Testis (tissue), 3 donors: ENCODE results near the gene AHCYL2. TPM values are rescaled to one million over a fixed set of nuclear protein-coding genes. Genes with fewer than 3 reads are reported as not detected.

ENCODE experiments used
- DNase-seq: peaks from one replicate; pipeline ENCODE4 v3.0.0-alpha.2; 2019
- H3K27ac ChIP-seq, 2 donors: fragments of 200-600 bp; sonication (generic); one replicate each; pipeline ENCODE4 v1.5.1; 2019
- H3K27me3 ChIP-seq: fragments of 200-600 bp; sonication (generic); one replicate; pipeline ENCODE4 v1.5.1; 2019
- H3K36me3 ChIP-seq: fragments of 200-600 bp; sonication (generic); one replicate; pipeline ENCODE4 v1.5.1; 2017; ENCODE audit warnings: low read depth; ENCODE audit errors: missing control alignments
- H3K4me1 ChIP-seq: fragments of 200-600 bp; sonication (generic); one replicate; pipeline ENCODE4 v1.5.1; 2019
- H3K4me3 ChIP-seq, 2 donors: fragments of 200-600 bp; sonication (generic); one replicate each; pipeline ENCODE4 v1.5.1; 2017 to 2019
- H3K9me3 ChIP-seq: fragments of 200-600 bp; sonication (generic); one replicate; pipeline ENCODE4 v1.5.1; 2017
- CTCF ChIP-seq, 3 experiments: fragments of 450-650 bp in 2 of 3; fragments of 200-600 bp in 1 of 3; sonication (generic) in 1 of 3; IDR thresholded peaks; one replicate each; pipeline ENCODE4 v1.5.1; 2016 to 2019; ENCODE audit warnings: antibody characterized with exemption in 3 of 3, mild to moderate bottlenecking in 2 of 3, moderate library complexity in 1 of 3
- POLR2A ChIP-seq: fragments of 450-650 bp; IDR thresholded peaks from one replicate; pipeline ENCODE4 v1.6.1; 2017; ENCODE audit warnings: antibody characterized with exemption, mild to moderate bottlenecking, moderate library complexity
- WGBS, 2 donors: methylation state at CpG; one replicate each; pipeline ENCODE4 v1.1.5; 2018; 5-methylcytosine and 5-hydroxymethylcytosine counted together
- intact Hi-C: fragments of 100-400 bp; cut with DNase I; formaldehyde crosslinking; loops from one replicate; pipeline ENCODE4 v1.15.1; 2023; ENCODE audit warnings: low total_unique reads
- polyA plus RNA-seq: library from polyadenylated mRNA; stranded (reverse); fragments of 350-450 nt; fragmentation: Illumina TruSeq; extraction: RNeasy Lipid Tissue Mini Kit (QIAGEN cat#74804); gene quantifications from one replicate; pipeline ENCODE4 v1.2.3, GENCODE V29; 2014; ENCODE audit warnings: low read depth, low replicate concordance; ENCODE audit not compliant: insufficient read depth
- total RNA-seq, 2 donors: library from RNA; depleted of rRNA; stranded (reverse); fragments of >200 nt; gene quantifications; one replicate each; pipeline ENCODE4 v1.2.3, GENCODE V29; 2016

AHCYL2 gene
- total and polyA plus RNA-seq, 3 donors from 2014 or later, result 26.4 to 61.3 (median 46.1) TPM

- Histone ChIP-seq H3K4me3 (no peak overlapping the region), H3K36me3 (no peaks in the 10 kb centered on the region), H3K27ac (no peak overlapping the region), H3K9me3 (no peaks in the 10 kb centered on the region), H3K4me1 (no peaks in the 10 kb centered on the region), H3K27me3 (no peaks in the 10 kb centered on the region)
- TF ChIP-seq CTCF (IDR thresholded peaks at IDR 0.05), result no peak
- no peak for TF ChIP-seq POLR2A
- 81 to 82% methylated on average over 3 of the region's 3 CpGs for WGBS, 2 donors
- DNase-seq, result no peak
- intact Hi-C loops, result no loop called here
These were observed 88.5 kb downstream of the AHCYL2 start for GRCh38 chr7:129313282-129313681.

GRCh38 chr7:129315960-129316359, 91.1 kb downstream of the AHCYL2 start:
- Histone ChIP-seq H3K9me3 (no peaks in the 10 kb centered on the region), H3K4me1 (no peaks in the 10 kb centered on the region), H3K27me3 (no peaks in the 10 kb centered on the region), H3K4me3 (no peak overlapping the region), H3K27ac (peak overlapping the region; percentile 6 to 29), H3K36me3 (no peaks in the 10 kb centered on the region)
- DNase-seq, result peak; percentile 83
- 50 to 51% methylated on average over 2 of the region's 2 CpGs for WGBS, 2 donors
- TF ChIP-seq POLR2A, result no peak
- TF ChIP-seq CTCF (IDR thresholded peaks at IDR 0.05), result no peak
- intact Hi-C loops, result no loop called here

DNA sequence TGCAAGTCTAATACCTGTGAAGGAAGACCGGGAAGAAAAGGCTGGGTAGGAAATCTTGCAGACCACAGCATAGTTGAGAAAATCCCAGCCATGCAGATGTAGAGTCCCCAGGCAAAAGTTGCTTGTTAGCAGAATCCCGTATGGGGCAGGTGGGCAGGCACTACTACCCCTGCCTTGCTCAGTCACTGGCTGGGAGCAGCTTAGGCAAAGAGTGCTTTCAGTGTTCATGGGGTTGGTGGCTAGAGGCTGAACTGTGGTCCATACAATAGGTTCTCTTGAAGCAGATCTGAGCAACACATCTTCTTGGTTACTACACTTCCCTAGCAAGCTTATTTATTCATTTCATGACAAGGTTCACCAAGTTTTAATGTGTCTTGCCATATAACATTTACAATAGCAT, 92.6 kb downstream of the AHCYL2 start:
- Histone ChIP-seq H3K4me3 (no peak overlapping the region), H3K4me1 (no peaks in the 10 kb centered on the region), H3K27me3 (no peaks in the 10 kb centered on the region), H3K36me3 (no peaks in the 10 kb centered on the region), H3K27ac (peak overlapping the region in 1 of 2 donors; percentile 8), H3K9me3 (no peaks in the 10 kb centered on the region)
- no peak for DNase-seq
- intact Hi-C loops, result no loop called here
- no peak for TF ChIP-seq CTCF (IDR thresholded peaks at IDR 0.05)
- no peak for TF ChIP-seq POLR2A
- 84 to 85% methylated on average over 2 of the region's 2 CpGs for WGBS, 2 donors

DNA sequence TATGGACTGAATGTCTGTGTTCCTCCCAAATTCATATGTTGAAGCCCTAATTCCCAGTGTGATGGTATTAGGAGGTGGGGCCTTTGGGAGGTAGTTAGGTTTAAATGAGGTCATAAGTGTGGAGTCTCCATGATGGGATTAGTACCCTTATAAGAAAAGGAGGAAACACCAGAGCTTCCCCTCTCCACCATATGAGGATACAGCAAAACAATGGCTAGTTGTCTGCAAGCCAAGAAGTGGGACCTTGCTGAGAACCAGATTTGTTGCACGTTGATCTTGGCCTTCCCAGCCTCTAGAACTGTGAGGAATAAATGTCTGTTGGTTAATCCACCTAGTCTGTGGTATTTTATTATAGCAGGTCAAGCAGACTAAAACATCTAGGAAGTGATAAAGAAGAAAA, 102.2 kb downstream of the AHCYL2 start:
- no peak for DNase-seq
- Histone ChIP-seq H3K4me3 (no peak overlapping the region), H3K27ac (no peak overlapping the region), H3K36me3 (no peaks in the 10 kb centered on the region), H3K4me1 (no peaks in the 10 kb centered on the region), H3K9me3 (no peaks in the 10 kb centered on the region), H3K27me3 (no peaks in the 10 kb centered on the region)
- WGBS, 2 donors, result 65 to 73% methylated on average over 1 of the region's 1 CpG
- no peak for TF ChIP-seq CTCF (IDR thresholded peaks at IDR 0.05)
- no peak for TF ChIP-seq POLR2A
- intact Hi-C loops, result no loop called here

- H3K9me3 ChIP-seq, result no peaks in the 10 kb centered on the region
- intact Hi-C loops, result no loop called here
- no peak overlapping the region for H3K4me3 ChIP-seq
- TF ChIP-seq CTCF (IDR thresholded peaks at IDR 0.05) (no peak), POLR2A (no peak)
- no peak overlapping the region for H3K27ac ChIP-seq
- no peaks in the 10 kb centered on the region for H3K4me1 ChIP-seq
- 73 to 80% methylated on average over 3 of the region's 3 CpGs for WGBS, 2 donors
- DNase-seq, result no peak
- no peaks in the 10 kb centered on the region for H3K36me3 ChIP-seq
- H3K27me3 ChIP-seq, result no peaks in the 10 kb centered on the region
These were observed 107.6 kb downstream of the AHCYL2 start for GRCh38 chr7:129332254-129333035.
